ENCODE results near the gene FAM47E. TPM values are rescaled to one million over a fixed set of nuclear protein-coding genes. Genes with fewer than 3 reads are reported as not detected.

FAM47E gene
- total and polyA plus RNA-seq, 2 of the 13 experiments (the other 11 are each of a cell fraction or from before 2014, with no cell fraction given) = 0.33 to 0.66 TPM

GRCh38 chr4:76251441-76252270 is at the start of gene FAM47E (continued):
- TF ChIP-seq FOXP4 (CRISPR knock-in tag; IDR thresholded peaks at IDR 0.05) (peak; percentile 63), NR0B2 (CRISPR knock-in tag; IDR thresholded peaks at IDR 0.05) (peak; percentile 88; the same call in 1 of the 2 replicates), MIXL1 (CRISPR knock-in tag; IDR thresholded peaks at IDR 0.05) (0 out of 2 replicates have a peak, but pooled peaks have one; percentile 19), SCMH1 (CRISPR knock-in tag; IDR thresholded peaks at IDR 0.05; ENCODE audit: borderline replicate concordance) (no peak), NCOA2 (CRISPR knock-in tag; IDR thresholded peaks at IDR 0.05) (peak; percentile 42; the same call in 1 of the 2 replicates), MBNL3 (CRISPR knock-in tag; conservative IDR thresholded peaks at IDR 0.05) (no peak), GPBP1L1 (CRISPR knock-in tag; IDR thresholded peaks at IDR 0.05) (no peak), ZNF362 (CRISPR knock-in tag; IDR thresholded peaks at IDR 0.05; ENCODE audit: borderline replicate concordance) (no peak), IKZF1 (IDR thresholded peaks at IDR 0.05) (no peak), HDAC2 (CRISPR knock-in tag; IDR thresholded peaks at IDR 0.05) (peak; percentile 36; the same call in 1 of the 2 replicates), ZBTB7B (CRISPR knock-in tag; IDR thresholded peaks at IDR 0.05) (no peak), STAT6 (CRISPR knock-in tag; IDR thresholded peaks at IDR 0.05; ENCODE audit: borderline replicate concordance) (no peak), KLF12 (CRISPR knock-in tag; IDR thresholded peaks at IDR 0.05; ENCODE audit: borderline replicate concordance) (peak; percentile 86), GLI4 (CRISPR knock-in tag; IDR thresholded peaks at IDR 0.05; ENCODE audit: borderline replicate concordance) (0 out of 2 replicates have a peak, but pooled peaks have one; percentile 45), YEATS2 (CRISPR knock-in tag; IDR thresholded peaks at IDR 0.05; ENCODE audit: borderline replicate concordance) (peak; percentile 61; the same call in 1 of the 2 replicates), YEATS4 (CRISPR knock-in tag; IDR thresholded peaks at IDR 0.05; ENCODE audit: borderline replicate concordance) (peak; percentile 84; the same call in 1 of the 2 replicates), RFX5 (IDR thresholded peaks at IDR 0.05; ENCODE audit: low read depth, low read length) (peak; percentile 98)
